Effector CD4-positive, alpha-beta T cell (primary cell): ENCODE results near the gene HOXA11.
A peak's percentile ranks its signal among the peaks of the same experiment; 100 is the strongest.

Experiments
- DNase-seq: peaks from one replicate; pipeline ENCODE4 v3.0.0-alpha.2; 2020

The HOXA11 gene

DNA sequence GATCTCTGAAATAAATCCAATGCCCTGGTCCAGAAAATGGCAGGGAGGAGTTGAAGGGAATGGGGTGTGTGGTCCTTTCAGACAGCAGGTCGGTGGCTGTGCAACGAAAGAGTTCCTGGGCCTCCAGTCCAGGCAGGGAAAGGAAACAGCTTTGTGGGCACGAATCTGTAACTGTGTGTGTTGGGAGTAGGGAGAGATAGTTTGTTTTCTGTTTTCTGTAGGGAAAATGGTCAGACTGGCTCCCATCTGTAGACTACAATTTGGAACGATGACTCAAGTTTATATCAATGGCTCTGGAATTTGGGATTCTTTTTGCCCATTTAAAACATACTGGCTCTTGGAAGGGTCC is 17.1 kb downstream of the HOXA11 start:
- no peak for DNase-seq

DNA sequence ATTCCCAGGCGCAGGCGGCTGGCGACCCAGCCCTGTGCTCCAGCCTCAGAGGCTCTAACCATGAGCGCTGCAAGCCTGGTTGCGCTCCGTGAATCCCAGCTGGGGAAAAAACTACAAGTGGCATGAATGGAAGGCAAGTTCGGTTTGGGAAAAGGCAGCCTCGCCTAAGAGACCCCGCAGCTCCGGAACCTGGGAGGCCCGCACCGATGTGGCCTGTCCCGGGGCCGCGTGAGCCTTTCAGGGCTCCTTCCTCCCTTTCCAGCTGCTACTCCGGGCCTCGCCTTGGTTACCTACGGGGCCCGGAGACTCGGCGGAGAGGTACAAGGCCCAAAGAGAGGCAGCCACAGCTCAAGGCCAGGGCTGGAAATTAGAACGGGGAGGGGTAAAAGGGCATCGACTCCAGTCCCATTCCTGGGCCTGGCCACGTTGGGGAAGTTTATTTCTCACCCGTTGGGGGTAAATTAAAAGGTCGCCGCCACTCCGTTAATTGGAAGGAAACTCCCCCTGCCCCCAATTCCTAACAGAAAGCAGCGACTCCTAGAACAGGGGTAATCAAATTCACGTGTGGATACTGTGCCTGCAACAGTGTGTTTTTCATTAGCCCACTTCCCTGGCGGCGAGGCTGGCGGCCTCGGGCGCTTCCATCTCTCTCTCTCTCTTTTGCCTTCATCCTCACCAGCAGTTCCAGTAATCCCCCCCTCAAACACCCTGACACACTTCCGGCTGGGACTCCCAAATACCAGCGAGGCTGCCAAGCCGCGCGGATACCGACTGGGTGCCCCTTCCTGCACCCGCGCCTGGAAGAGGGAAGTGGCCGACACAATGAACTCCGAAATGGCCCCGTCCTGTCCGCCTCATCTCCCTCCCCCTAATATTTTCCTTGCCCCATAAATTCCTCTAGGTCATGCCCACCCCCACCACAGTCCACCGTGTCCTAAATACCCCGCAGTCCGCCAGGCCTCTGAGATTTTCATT is 18.2 kb downstream of the HOXA11 start:
- no peak for DNase-seq

DNA sequence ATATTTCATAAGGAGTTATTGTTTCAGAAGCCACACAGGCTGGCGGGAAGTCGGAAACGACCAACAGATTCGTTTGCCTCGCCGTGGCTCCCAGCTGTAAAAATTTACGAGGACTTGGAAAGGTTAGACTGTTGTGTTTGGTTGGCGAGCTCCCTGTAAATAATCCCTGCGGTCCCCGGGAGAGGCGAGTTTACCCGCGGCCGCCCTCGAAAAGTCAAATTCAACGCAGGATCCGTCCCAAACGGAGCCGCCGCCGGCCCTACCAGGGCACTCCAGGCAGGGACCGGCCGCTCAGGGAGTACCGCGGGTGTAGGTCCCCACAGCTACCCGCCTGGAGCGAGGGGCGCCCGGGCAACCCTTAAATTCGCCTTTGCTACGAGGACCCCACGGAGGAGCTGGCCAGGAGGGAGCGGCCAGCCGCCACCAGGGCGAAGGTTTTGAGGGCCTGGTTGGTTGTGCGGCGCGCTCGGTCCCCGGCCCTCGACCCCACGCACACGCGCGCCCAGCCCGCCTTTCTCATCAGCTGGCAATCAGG is 19.0 kb downstream of the HOXA11 start:
- DNase-seq = no peak

DNA sequence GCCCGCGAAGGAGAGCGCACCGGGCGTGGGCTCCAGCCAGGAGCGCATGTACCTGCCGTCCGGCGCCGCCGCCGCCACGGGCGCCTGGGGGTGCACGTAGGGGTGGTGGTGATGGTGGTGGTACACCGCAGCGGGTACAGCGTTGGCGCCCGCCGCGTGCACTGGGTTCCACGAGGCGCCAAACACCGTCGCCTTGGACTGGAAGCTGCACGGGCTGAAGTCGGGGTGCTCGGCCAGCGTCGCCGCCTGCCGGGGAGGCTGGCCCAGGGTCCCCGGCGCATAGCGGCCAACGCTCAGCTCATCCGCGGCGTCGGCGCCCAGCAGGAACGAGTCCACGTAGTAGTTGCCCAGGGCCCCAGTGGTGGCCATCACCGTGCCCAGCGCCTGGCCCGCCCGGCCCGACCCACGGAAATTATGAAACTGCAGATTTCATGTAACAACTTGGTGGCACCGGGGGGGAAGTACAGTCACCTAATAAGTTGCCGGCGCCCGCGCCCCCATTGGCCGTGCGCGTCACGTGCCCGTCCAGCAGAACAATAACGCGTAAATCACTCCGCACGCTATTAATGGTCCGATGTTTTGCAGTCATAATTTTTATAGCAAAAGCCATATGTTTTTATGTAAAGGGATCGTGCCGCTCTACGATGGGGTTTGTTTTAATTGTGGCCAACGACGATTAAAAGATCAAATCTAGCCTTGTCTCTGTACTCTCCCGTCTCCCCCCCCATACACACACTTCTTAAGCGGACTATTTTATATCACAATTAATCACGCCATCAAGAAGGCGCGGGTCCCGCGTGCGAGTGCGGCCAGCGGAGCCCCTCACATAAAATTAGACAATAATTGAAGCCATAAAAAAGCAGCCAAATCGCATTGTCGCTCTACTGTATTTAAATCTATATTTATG is 19.7 kb downstream of the HOXA11 start, which contains the start of gene HOXA9:
HOXA9 (minus strand) TSS at position 449 of the 907 bp plus-strand sequence; CDS start at position 369, 80 bp downstream.
- DNase-seq = no peak

DNA sequence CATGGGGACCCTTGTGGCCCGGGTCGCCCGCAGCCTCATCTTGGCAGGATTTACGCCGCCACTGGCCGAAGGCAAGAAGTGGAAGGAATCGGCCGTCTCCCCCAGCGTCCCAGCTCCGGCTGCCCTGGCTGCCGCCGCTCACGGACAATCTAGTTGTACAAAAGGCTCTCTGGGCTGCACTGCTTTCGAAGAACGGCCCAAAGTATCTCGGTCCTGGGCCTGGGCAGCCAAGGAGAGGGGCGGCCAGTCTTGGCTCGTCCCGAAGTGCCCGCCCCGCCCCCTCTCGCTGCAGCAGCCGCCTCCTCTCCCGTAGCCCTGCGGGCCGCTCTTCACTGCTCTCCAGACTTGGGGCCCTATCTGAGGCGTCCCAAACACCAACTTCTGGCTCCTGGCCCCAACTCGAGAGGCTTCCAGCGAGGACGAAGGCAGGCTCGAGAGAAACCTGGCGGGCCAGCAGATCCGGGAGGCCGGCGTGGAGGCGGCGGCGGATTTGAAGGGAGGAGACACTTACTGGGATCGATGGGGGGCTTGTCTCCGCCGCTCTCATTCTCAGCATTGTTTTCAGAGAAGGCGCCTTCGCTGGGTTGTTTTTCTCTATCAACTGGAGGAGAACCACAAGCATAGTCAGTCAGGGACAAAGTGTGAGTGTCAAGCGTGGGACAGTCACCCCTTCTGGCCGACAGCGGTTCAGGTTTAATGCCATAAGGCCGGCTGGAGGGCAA is 20.5 kb downstream of the HOXA11 start:
- no peak for DNase-seq

DNA sequence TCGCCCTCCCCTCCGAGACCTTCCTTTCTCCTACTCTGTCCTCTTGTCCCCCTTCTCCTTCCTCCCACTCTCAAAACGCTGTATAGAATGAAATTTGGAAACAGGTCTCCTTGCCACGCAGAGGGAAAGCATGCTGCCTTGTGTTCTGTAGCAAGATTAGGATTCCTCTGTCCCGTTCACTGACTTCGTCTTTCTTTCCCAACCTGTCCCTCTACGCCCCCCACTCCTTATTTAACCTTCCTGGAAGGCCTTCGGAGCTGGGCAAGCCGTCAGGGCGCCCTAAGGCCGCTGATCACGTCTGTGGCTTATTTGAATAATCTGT is 21.0 kb downstream of the HOXA11 start:
- DNase-seq = no peak

DNA sequence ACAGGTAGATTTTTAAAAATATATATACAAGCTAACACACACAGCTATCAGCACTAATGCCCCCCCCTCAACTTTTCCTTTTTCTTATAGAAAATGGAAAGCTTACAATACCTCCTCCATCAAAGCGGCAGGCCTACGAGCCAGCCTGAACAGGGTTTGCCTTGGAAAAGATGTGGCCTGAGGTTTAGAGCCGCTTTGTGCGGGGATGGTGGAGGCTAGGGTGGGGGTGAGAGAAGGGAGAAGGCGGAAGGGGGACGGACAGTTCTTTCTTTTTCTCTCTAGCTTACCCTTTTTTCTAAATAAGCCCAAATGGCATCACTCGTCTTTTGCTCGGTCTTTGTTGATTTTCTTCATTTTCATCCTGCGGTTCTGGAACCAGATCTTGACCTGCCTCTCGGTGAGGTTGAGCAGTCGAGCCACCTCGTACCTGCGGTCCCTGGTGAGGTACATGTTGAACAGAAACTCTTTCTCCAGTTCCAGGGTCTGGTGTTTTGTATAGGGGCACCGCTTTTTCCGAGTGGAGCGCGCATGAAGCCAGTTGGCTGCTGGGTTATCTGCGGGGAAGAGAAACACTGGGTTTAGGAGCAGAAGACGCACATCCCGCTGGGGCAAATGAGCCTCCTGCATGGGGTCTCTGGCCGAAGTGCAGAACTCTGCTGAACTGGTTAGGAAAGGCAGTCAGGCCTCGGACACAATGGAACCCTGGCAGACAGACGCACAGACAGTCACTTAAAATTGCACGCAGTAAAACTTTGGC is 21.6 kb downstream of the HOXA11 start:
- no peak for DNase-seq

DNA sequence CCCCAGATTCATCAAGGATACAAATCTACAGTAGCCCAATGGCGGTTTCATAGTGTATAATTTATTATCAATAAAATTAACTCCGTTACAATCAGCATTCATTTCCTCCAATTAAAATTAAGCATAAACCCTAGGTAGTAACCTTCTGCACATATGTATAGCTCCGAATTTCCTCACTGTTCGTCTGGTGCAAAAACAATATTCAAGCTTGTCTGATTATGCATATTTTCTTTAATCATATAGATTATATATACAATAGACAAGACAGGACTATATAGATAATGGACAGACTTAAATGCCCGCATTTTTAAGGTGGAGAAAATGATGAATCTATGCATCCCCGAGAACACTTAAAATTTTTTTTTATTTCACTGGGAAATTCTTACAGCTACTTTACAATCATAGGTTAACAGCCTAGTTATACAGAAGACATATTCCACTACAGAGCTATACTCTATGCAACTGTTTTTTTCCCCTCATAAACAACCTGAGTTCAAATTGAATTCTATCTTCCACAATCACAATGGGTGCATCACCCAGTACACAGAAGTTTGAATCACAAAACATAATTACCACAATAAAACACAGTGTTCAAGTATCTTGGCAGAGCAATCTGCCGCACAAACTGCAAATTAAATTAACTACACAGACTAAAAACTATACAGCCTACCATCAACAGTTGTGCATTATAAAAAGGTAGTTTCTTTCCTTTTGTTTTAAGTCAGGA is 22.3 kb downstream of the HOXA11 start:
- DNase-seq = no peak

DNA sequence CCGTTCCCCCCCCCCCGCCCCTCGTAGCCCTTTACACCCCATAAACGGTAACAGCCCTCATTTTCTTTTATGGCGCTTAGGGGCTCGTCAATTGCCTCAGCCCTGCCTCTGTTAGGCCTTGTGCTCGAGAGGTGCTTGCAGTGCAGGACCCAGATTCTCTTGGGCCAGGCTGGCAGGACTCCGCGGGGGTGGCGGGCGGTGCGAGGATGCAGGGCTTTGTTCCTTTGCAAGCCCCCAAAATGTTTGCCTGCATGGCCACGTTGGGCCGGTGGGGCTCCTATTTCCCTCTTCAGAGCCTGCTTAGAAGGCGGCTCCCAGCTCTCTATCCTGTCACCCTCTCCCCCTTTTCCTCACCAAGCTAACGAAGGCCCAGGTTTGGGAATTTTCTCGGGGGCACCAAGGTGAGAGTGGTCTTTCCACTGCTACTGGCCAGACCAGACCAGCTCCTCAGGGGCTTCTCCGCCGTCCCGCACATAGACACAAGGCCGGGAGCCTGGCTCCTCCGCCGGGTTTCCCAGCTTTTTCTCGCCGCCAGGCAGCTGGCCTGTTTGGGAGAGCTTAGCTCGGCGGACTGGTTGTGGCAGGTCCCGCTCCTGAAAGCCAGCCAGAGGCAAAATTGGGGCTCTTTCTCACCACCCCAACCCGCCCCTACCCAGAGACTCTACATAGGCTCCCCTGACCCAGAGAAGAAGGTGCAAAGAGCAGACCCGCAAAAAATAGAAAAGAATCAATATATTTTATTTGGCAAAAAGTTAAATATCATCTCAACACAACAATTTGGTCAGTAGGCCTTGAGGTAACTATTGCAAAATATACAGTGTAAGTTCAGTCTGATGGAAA is 23.1 kb downstream of the HOXA11 start:
- no peak for DNase-seq

DNA sequence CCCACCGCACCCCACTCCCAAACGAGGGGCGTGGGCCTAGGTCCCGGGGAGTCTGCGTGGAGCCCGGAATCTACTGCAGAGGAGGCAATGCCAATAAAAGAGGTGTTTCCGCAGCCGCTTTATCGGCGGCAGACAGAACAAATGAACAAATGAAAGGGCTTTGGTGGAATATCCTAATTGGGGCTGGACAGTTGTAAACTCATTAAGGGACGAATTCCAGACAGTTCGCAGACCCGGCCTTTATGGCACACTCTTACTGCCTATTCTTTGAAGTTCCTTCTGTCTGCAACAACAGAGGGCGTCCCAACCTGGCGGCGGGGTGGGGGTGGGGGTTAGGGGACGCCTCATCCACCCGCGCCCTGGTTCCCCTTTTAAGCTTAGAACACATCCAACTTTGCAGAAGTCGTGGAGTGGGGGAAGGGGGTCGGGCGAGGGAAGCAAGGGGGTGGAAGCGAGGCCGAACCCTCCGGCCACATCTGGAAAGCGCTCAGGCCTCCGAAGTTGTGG is 23.8 kb downstream of the HOXA11 start:
- no peak for DNase-seq

DNA sequence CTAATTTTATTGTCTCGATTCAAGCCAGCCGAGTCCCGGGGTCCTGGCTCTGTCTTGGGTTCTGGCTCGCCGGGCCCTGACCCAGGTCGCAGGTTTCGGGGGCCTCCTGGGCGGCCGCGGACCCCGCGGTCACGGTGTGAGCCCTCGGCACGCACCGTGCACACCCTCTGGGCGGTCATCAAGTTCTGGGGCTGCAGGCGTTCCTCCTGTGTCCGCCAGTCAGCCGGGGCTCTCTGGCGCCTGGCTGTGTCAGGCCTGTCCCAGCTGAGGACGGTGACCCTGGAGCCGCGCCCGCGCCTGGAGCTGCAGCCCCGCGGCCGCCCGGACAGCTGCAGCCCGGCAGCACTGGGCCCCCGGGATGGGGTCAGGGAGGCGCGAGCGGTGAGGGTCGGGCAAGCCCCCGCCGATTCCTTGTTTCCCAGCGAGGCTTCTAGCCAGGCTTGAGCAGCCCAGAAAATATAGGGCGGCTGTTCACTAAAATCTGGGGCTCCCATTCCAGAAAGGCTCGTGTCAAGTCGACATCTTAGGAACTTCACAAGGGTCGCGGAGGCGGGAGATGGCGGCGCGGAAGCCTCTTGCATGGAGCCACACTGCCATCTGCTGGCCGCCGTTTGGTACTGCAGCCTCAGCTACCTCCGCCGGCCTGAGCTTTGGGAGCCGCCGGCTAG is 24.4 kb downstream of the HOXA11 start:
- peak; percentile 82 for DNase-seq

DNA sequence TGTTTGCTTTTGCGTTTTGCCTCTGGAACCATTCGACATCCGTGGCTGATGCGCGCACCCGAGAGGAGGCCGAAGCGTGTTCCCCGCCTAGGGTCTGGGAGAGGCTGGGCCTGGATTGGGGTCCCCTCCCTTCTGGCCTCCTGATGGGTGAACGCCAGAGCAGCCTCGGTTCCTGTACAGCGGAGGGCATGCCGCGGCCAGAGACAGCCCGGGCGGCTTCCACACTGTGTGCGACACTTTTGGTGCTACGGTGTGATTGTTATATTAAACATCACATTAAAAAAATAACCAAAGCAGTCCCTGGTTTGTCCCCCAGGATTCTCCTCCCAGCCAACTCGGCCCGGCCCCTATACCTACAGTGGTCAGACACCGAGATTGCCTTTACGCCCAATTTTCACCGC is 24.9 kb downstream of the HOXA11 start:
- no peak for DNase-seq

DNA sequence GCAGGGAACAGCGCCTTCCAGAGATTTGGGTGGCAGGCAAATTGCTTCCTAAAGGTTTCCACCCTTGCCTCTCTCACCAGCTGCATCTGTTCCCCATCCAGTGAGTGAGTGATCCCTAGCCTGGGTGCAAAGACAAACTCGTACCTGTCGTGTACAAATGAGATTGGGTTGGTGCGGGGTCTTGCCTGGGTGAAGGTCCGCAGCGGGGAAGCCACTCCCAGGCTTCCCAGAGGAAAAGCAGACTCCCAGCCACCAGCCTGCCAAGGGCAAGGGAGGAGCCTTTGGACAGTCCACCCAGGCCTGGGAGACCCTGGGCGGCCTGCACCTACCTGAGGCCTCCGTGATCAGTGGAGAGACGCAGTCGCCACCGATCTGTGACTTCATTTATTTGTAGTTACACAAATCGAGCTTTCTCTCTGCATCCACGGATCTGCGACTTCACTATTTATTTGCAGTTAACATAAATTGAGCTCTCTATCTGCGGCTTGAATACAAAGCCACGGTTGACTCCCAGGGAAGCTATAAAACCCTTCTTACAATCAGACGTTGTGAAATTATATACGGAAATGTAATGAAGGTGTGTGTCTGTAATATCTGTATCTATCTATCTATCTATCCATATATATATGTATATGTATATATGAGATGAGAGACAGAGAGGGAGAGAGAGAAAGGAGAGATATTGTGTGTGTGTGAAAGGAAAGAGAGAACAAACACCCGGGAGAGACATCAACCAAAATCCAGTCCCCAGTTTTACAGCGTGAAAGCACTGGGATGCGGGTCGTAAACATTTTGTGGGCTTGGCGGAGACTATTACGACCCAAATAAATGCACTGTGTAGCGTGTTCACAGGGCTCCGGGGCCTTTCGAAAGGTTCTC is 25.5 kb downstream of the HOXA11 start:
- DNase-seq = no peak

DNA sequence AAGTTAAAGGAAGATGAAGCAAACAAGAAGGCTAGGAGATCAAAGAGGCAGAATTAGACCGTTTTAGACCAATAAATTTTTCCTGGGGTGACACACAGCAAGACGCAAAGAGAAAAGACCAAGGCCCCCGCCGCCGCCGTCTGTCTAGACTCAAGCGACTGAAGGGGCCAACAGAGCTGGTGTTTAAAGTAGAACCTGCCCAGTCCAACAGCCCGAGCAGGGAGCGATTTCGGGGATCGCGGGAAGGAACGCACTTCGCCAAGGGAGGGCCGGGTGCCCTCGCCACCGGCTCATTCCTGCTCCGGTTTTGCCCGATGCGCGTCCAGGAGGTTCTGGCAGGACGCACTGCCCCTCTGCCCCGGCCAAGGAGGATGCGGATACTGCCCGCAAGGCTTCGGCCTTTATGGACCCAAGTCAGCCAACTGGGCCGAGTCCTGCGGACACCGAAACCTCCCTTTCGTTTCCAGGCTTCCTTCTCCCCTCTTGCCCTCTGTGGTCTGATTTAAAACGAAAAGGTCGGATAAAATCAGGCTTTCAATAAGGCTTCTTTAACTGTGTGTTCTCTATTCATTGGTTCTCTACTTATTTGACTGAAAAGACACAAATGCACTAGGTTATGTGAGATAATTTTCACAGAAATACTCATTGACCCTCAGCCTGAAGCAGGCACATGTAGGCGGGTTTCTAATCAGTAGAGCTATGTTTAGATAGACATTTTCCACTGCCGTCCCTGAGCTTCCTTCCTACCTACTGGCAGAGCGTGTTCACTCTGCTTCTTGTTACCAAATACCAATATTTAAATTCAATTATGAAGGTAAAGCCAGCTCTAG is 26.4 kb downstream of the HOXA11 start:
- DNase-seq = no peak

DNA sequence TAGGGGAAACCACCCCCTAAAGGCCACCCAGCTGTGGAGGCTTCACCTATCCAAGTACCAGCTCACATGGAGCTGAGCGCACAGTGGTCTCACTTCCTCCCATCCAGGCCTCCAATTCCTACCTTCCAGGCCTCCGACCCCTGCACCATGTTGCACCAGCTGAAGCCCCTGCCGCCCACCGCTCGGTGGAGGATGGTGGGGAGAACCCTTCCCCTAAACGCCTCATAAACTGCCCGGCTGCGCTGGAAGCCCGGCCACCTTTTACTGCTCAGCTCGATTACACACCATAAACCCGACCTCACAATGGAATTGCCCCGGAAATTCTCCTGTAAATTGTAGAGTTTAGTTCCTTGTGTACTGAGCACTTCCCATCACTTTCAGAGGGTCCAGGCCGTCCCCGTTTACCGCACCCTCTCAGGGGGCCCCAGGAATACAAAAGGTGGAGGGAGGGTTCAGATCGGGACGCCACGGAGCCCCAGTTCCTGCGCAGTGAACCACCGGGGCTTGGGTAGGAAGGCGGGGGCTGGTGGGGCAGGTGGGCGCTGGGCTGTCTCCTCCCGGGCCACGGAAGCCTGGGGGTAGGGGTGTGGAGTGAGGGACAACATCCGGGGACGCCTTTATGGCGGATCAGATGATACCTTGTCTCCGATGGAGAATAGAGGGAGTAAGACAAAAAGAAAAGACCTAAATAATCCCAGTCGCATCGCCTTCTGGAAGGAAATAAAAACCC is 27.2 kb downstream of the HOXA11 start:
- no peak for DNase-seq

DNA sequence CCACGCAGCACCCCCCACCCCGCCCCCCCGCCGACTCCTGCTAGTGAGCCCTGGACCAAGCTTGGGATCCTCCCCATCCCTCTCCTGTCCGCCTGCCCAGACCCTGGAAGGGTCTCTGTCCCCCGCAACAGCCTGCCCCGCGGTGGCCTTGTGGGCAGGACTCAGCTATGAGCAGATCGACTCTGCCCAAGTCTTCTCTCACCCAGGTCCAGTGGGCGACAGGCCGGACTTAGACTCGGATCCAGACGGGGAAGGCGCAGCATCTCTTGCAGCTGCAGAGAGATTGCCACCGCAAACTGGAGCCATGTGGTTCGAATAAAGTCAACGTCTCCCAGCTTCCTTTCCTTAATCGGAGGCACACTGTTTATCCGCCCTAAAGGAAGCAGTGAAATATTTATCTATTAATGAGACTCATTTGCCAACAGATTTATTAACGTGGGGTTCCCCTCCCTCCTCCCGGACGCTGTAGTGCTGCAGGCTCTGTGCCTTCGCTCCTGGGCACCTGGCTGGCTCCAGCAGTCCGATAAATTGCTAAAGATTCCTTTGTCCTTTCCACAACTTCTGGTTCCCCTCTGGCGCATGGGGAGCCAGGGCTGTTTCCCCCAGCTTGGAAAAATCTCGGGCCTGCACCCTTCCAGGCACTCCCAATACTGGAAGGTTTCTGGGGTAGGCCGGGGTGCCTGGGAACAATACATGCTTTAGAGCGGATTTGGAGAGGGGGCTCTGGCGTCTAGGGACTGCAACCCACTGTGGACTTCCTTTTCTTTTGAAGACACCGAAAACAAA is 27.9 kb downstream of the HOXA11 start:
- no peak for DNase-seq
